Measurements from ENCODE around the gene RNF112. TPM values are rescaled to one million over a fixed set of nuclear protein-coding genes. Genes with fewer than 3 reads are reported as not detected.
A peak's percentile ranks its signal among the peaks of the same experiment; 100 is the strongest.

RNF112 gene
- total and polyA plus RNA-seq, 2 of the 13 experiments (the other 11 are each of a cell fraction or from before 2014, with no cell fraction given) = 0.05 TPM; not detected in 1

DNA sequence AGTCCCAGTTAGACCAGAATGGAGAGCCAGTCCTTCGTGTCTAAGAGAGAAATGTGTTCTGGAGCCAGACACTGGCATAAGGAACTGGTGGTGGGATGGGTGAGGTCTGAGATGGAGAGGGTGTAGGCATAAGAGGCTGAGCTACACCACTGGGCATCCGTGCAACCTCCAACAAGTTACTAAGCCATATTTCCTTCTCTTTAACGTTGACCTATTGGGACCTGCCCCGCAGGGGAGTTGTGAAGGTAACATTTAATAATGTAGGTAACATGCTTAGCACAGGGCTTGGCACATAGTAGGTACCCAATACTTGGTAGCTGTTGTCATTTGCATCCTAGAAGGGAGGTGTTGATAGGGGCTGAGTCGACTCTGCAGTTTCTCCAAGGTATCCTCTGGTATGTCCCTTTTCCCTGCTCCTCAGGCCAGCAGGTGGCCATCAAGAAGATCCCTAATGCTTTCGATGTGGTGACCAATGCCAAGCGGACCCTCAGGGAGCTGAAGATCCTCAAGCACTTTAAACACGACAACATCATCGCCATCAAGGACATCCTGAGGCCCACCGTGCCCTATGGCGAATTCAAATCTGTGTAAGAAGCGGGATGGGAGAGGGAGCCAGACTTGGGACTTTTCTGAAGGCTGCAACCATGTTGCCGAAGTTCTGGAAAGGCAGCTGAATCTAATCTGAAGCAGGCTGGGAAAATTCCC, 31.5 kb upstream of the RNF112 start (continued):
- no peak for TF ChIP-seq FIP1L1 (IDR thresholded peaks at IDR 0.05; ENCODE audit: borderline replicate concordance, insufficient read depth, low read depth, low read length)
- TF ChIP-seq ZNF326 (CRISPR knock-in tag; IDR thresholded peaks at IDR 0.05; ENCODE audit: borderline replicate concordance) = no peak
- no peak for TF ChIP-seq ETV5 (CRISPR knock-in tag; IDR thresholded peaks at IDR 0.05; ENCODE audit: borderline replicate concordance)
- no peak for TF ChIP-seq ZNF747 (CRISPR knock-in tag; IDR thresholded peaks at IDR 0.05; ENCODE audit: borderline replicate concordance)
- TF ChIP-seq, protein P1, sequence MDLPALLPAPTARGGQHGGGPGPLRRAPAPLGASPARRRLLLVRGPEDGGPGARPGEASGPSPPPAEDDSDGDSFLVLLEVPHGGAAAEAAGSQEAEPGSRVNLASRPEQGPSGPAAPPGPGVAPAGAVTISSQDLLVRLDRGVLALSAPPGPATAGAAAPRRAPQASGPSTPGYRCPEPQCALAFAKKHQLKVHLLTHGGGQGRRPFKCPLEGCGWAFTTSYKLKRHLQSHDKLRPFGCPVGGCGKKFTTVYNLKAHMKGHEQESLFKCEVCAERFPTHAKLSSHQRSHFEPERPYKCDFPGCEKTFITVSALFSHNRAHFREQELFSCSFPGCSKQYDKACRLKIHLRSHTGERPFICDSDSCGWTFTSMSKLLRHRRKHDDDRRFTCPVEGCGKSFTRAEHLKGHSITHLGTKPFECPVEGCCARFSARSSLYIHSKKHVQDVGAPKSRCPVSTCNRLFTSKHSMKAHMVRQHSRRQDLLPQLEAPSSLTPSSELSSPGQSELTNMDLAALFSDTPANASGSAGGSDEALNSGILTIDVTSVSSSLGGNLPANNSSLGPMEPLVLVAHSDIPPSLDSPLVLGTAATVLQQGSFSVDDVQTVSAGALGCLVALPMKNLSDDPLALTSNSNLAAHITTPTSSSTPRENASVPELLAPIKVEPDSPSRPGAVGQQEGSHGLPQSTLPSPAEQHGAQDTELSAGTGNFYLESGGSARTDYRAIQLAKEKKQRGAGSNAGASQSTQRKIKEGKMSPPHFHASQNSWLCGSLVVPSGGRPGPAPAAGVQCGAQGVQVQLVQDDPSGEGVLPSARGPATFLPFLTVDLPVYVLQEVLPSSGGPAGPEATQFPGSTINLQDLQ (CRISPR knock-in tag; IDR thresholded peaks at IDR 0.05) = no peak

DNA sequence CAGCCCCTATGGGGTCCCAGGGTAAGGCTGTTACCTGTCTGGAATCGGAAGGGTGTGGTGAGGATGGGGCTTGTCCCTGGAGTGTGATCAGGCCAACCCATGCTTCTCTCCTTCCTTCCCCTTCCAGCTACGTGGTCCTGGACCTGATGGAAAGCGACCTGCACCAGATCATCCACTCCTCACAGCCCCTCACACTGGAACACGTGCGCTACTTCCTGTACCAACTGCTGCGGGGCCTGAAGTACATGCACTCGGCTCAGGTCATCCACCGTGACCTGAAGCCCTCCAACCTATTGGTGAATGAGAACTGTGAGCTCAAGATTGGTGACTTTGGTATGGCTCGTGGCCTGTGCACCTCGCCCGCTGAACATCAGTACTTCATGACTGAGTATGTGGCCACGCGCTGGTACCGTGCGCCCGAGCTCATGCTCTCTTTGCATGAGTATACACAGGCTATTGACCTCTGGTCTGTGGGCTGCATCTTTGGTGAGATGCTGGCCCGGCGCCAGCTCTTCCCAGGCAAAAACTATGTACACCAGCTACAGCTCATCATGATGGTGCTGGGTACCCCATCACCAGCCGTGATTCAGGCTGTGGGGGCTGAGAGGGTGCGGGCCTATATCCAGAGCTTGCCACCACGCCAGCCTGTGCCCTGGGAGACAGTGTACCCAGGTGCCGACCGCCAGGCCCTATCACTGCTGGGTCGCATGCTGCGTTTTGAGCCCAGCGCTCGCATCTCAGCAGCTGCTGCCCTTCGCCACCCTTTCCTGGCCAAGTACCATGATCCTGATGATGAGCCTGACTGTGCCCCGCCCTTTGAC, 30.3 kb upstream of the RNF112 start:
- WGBS (ENCODE audit: low lambda C conversion rate) = over 99% methylated on average over 18 of the region's 29 CpGs
- BruUV-seq (replicated peaks) = no TSS peak

More for the DNA sequence above, 30.3 kb upstream of the RNF112 start:
- Histone ChIP-seq H3K27ac (ENCODE audit: extremely low read length, insufficient read depth, low read length) (no peak overlapping the region), H3K9me3 (ENCODE audit: low read length) (no peaks in the 10 kb centered on the region), H3K79me2 (ENCODE audit: insufficient read depth, low read length) (peaks cover 12% of the 10 kb centered on the region), H3K4me2 (ENCODE audit: low read depth, low read length) (no peak overlapping the region), H3K9ac (ENCODE audit: insufficient read depth, low read depth, low read length) (no peak overlapping the region), H2AFZ (ENCODE audit: low read length) (no peak overlapping the region), H3K27me3 (ENCODE audit: control insufficient read depth in 1 of 2, insufficient read depth in 2 of 2, low read length in 2 of 2) (peaks cover 0 to 2% of the 10 kb centered on the region in 2 experiments; a peak in 1 of 5 replicates), H3K4me1 (ENCODE audit: insufficient read depth, low read length) (peaks cover 37% of the 10 kb centered on the region), H4K20me1 (ENCODE audit: insufficient read depth, low read length) (no peaks in the 10 kb centered on the region), H3K36me3 (replicated peaks in 1 of 2; ENCODE audit: control insufficient read depth in 1 of 2, insufficient read depth in 2 of 2, low read length in 2 of 2) (peaks cover 13 to 41% of the 10 kb centered on the region in 2 experiments), H3K4me3 (replicated peaks in 1 of 3; ENCODE audit: insufficient read depth in 1 of 3, low read depth in 2 of 3, low read length in 3 of 3) (no peak overlapping the region)
- ChIA-PET POLR2A (no interaction called here), CTCF (ENCODE audit: low intra/inter-chr PET ratio, low total read pairs) (no interaction called here)
- in situ Hi-C loops (cut with HindIII; ENCODE audit: extremely low pct_ligation_motif_present, low pct_unique_long_range_greater_than_20kb) (no loop called here), intact Hi-C loops (cut with micrococcal nuclease; ENCODE audit: unreplicated experiment) (no loop called here)
- ATAC-seq (no peak), FAIRE-seq (no peak), DNase-seq (ENCODE audit: low spot score) (no peak)
- 0 out of 2 replicates have a peak, but pooled peaks have one; percentile 17 for TF ChIP-seq RBFOX2 (IDR thresholded peaks at IDR 0.05; ENCODE audit: low read depth, low read length)
- TF ChIP-seq, protein P2, sequence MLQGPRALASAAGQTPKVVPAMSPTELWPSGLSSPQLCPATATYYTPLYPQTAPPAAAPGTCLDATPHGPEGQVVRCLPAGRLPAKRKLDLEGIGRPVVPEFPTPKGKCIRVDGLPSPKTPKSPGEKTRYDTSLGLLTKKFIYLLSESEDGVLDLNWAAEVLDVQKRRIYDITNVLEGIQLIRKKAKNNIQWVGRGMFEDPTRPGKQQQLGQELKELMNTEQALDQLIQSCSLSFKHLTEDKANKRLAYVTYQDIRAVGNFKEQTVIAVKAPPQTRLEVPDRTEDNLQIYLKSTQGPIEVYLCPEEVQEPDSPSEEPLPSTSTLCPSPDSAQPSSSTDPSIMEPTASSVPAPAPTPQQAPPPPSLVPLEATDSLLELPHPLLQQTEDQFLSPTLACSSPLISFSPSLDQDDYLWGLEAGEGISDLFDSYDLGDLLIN (CRISPR knock-in tag; IDR thresholded peaks at IDR 0.05; ENCODE audit: borderline replicate concordance) = no peak

Measured in HepG2 (cell line).